CD14-positive monocyte (primary cell): ENCODE measurements around the gene UPP1. TPM values are rescaled to one million over a fixed set of nuclear protein-coding genes. Genes with fewer than 3 reads are reported as not detected.

Experiments used
- DNase-seq, 3 donors: peaks; one replicate each; pipeline ENCODE4 v3.0.0-alpha.2; 2011 to 2022
- H2AFZ ChIP-seq: 2 replicates; pipeline ENCODE4 v1.6.0; 2012; ENCODE audit warnings: mild to moderate bottlenecking, low read depth, low read length, inconsistent platforms; ENCODE audit not compliant: insufficient read depth, poor library complexity, severe bottlenecking
- H3K27ac ChIP-seq, 2 donors: 1 replicate in 1 of 2; 2 replicates in 1 of 2; pipeline ENCODE4 v1.5.1; 2012 to 2013; ENCODE audit warnings: low read length in 2 of 2, control low read depth in 1 of 2, inconsistent platforms in 1 of 2, low read depth in 1 of 2, mild to moderate bottlenecking in 1 of 2
- H3K27me3 ChIP-seq, 2 donors: one replicate each; pipeline versions ENCODE4 v1.6.0 to v1.6.1; 2011 to 2013; ENCODE audit warnings: low read length in 2 of 2; ENCODE audit not compliant: control insufficient read depth in 2 of 2, insufficient read depth in 2 of 2
- H3K36me3 ChIP-seq, 2 donors: replicated peaks in 1 of 2; 1 replicate in 1 of 2; 2 replicates in 1 of 2; pipeline versions ENCODE4 v1.5.1 to v1.6.1; 2012 to 2013; ENCODE audit warnings: low read length in 2 of 2, control low read depth in 1 of 2, inconsistent platforms in 1 of 2, mild to moderate bottlenecking in 1 of 2; ENCODE audit not compliant: insufficient read depth in 2 of 2, control insufficient read depth in 1 of 2
- H3K4me1 ChIP-seq, 2 donors: 1 replicate in 1 of 2; 2 replicates in 1 of 2; pipeline versions ENCODE4 v1.5.1 to v1.6.1; 2012 to 2013; ENCODE audit warnings: low read length in 2 of 2, control low read depth in 1 of 2, inconsistent platforms in 1 of 2, mild to moderate bottlenecking in 1 of 2, moderate library complexity in 1 of 2; ENCODE audit not compliant: insufficient read depth in 2 of 2, control insufficient read depth in 1 of 2
- H3K4me2 ChIP-seq: replicated peaks from 2 replicates; pipeline ENCODE3; 2012; ENCODE audit warnings: low read length, moderate library complexity, mild to moderate bottlenecking; ENCODE audit not compliant: poor library complexity, severe bottlenecking; ENCODE audit errors: extremely low read depth
- H3K4me3 ChIP-seq, 3 experiments: fragments of 200-600 bp in 1 of 3; sonication (generic) in 1 of 3; replicated peaks in 1 of 3; 1 replicate in 2 of 3; 2 replicates in 1 of 3; pipeline ENCODE4 v1.5.1; 2011 to 2013; ENCODE audit warnings: low read length in 3 of 3, mild to moderate bottlenecking in 3 of 3, control low read depth in 2 of 3, low read depth in 2 of 3, inconsistent platforms in 1 of 3, moderate library complexity in 1 of 3
- H3K79me2 ChIP-seq: 2 replicates; pipeline ENCODE4 v1.6.0; 2012; ENCODE audit warnings: mild to moderate bottlenecking, control low read depth, inconsistent platforms, low read length, moderate library complexity; ENCODE audit not compliant: insufficient read depth
- H3K9ac ChIP-seq: 2 replicates; pipeline ENCODE4 v1.6.0; 2017; ENCODE audit warnings: low read length, mild to moderate bottlenecking; ENCODE audit not compliant: insufficient read depth, poor library complexity, severe bottlenecking
- H3K9me3 ChIP-seq, 2 donors: replicated peaks in 1 of 2; 1 replicate in 1 of 2; 2 replicates in 1 of 2; pipeline versions ENCODE4 v1.5.1 to v1.6.1; 2012 to 2013; ENCODE audit warnings: low read length in 2 of 2, control low read depth in 1 of 2; ENCODE audit not compliant: control insufficient read depth in 1 of 2, insufficient read depth in 1 of 2
- H4K20me1 ChIP-seq: 2 replicates; pipeline ENCODE4 v1.6.0; 2012; ENCODE audit warnings: mild to moderate bottlenecking, low read length, control low read depth, moderate library complexity; ENCODE audit not compliant: insufficient read depth
- H3K27ac Mint-ChIP-seq, 7 donors: one replicate each; pipeline ENCODE4 v1.8.0; 2020; ENCODE audit warnings: mild to moderate bottlenecking in 7 of 7, mixed read lengths in 7 of 7, moderate library complexity in 6 of 7, inconsistent platforms in 2 of 7
- H3K27me3 Mint-ChIP-seq, 3 donors: one replicate each; pipeline ENCODE4 v1.8.0; 2021 to 2022; ENCODE audit warnings: low read depth in 3 of 3, mild to moderate bottlenecking in 3 of 3, mixed read lengths in 3 of 3, moderate library complexity in 3 of 3, inconsistent platforms in 1 of 3
- H3K36me3 Mint-ChIP-seq, 2 donors: one replicate each; pipeline ENCODE4 v1.8.0; 2020; ENCODE audit warnings: mixed read lengths in 2 of 2, inconsistent platforms in 1 of 2, mild to moderate bottlenecking in 1 of 2
- H3K4me1 Mint-ChIP-seq: one replicate; pipeline ENCODE4 v1.8.0; 2020; ENCODE audit warnings: mild to moderate bottlenecking, mixed read lengths
- H3K4me3 Mint-ChIP-seq, 2 donors: one replicate each; pipeline ENCODE4 v1.8.0; 2020; ENCODE audit warnings: mild to moderate bottlenecking in 2 of 2, mixed read lengths in 2 of 2, moderate library complexity in 1 of 2
- H3K9me3 Mint-ChIP-seq, 7 donors: one replicate each; pipeline ENCODE4 v1.8.0; 2020 to 2022; ENCODE audit warnings: mixed read lengths in 7 of 7, mild to moderate bottlenecking in 6 of 7, moderate library complexity in 6 of 7, inconsistent platforms in 2 of 7
- CTCF ChIP-seq: fragments of 200-600 bp; IDR thresholded peaks from one replicate; pipeline ENCODE4 v1.8.0; 2022; ENCODE audit warnings: antibody characterized with exemption, mild to moderate bottlenecking
- WGBS: methylation state at CpG from one replicate; pipeline ENCODE4 v1.1.5; 2013; ENCODE audit warnings: missing lambda C conversion rate; ENCODE audit not compliant: insufficient coverage; 5-methylcytosine and 5-hydroxymethylcytosine counted together
- intact Hi-C, 2 donors: fragments of 100-400 bp; cut with micrococcal nuclease; formaldehyde crosslinking; loops; one replicate each; pipeline versions ENCODE4 v1.15.0 to v1.15.1; 2023
- polyA plus RNA-seq, 3 donors: library from polyadenylated mRNA; depleted of rRNA in 1 of 3; unstranded in 2 of 3; stranded (reverse) in 1 of 3; fragments of 300-500 nt in 2 of 3; fragments of >200 nt in 1 of 3; fragmentation: Illumina TruSeq in 2 of 3; gene quantifications; 1 replicate in 2 of 3; 2 replicates in 1 of 3; pipeline ENCODE4 v1.2.3, GENCODE V29; 2012 to 2021

The UPP1 gene
- polyA plus RNA-seq, 3 donors, result 109 to 212 (median 129) TPM

- H3K27me3 Mint-ChIP-seq, result peaks cover 0 to 1% (median 1%) of the 10 kb centered on the region in 3 donors
- H3K9me3 ChIP-seq, result no peaks in the 10 kb centered on the region
- H3K4me1 ChIP-seq, result no peaks in the 10 kb centered on the region
- no peaks in the 10 kb centered on the region for H3K27me3 ChIP-seq
- intact Hi-C loops, result loop anchor here (1.0 to 5.0 kb wide), 6 partner anchors 38 to 168 kb away; partner anchors contain the start of gene C7orf57 (in 1 of the 2)
- H3K9me3 Mint-ChIP-seq, result no peaks in the 10 kb centered on the region
- H3K4me3 ChIP-seq, result no peak overlapping the region
- H3K9ac ChIP-seq, result no peak overlapping the region
- no peak overlapping the region for H3K4me3 Mint-ChIP-seq
- H3K27ac Mint-ChIP-seq, result peak overlapping the region; percentile 21 to 89 (median 69)
- TF ChIP-seq CTCF, result peak; percentile 99
- H2AFZ ChIP-seq, result no peak overlapping the region
- H3K4me2 ChIP-seq, result no peak overlapping the region
- peaks cover 6% of the 10 kb centered on the region for H3K4me1 Mint-ChIP-seq
- H3K36me3 Mint-ChIP-seq, result peaks cover 42 to 48% of the 10 kb centered on the region in 2 donors
- whole genome bisulfite sequencing, result 2% methylated on average over 4 of the region's 9 CpGs
- peaks cover 38% of the 10 kb centered on the region for H4K20me1 ChIP-seq
- H3K79me2 ChIP-seq, result no peaks in the 10 kb centered on the region
- peak overlapping the region in 1 of 2 donors; percentile 61 for H3K27ac ChIP-seq
- H3K36me3 ChIP-seq, result peaks cover 42 to 45% of the 10 kb centered on the region in 2 donors
- DNase-seq, result peak; percentile 57 to 77 (median 64)
Observed at GRCh38 chr7:48109848-48110663, 21.0 kb downstream of the UPP1 start.

- WGBS, result 80% methylated on average over 3 of the region's 4 CpGs
- no peak overlapping the region for H3K4me2 ChIP-seq
- no peaks in the 10 kb centered on the region for H3K79me2 ChIP-seq
- H3K4me3 ChIP-seq, result no peak overlapping the region
- H3K9ac ChIP-seq, result no peak overlapping the region
- TF ChIP-seq CTCF, result no peak
- no peak for DNase-seq
- H3K36me3 ChIP-seq, result peaks cover 34 to 37% of the 10 kb centered on the region in 2 donors
- intact Hi-C loops, result loop anchor here (1.0 to 5.0 kb wide), 3 partner anchors 119 to 169 kb away; no protein-coding TSS in a partner anchor
- peaks cover 6% of the 10 kb centered on the region for H3K4me1 Mint-ChIP-seq
- peaks cover 30% of the 10 kb centered on the region for H4K20me1 ChIP-seq
- H3K27ac Mint-ChIP-seq, result peak overlapping the region in 1 of 7 donors; percentile 64
- no peak overlapping the region for H3K27ac ChIP-seq
- peaks cover 34 to 40% of the 10 kb centered on the region in 2 donors for H3K36me3 Mint-ChIP-seq
- no peaks in the 10 kb centered on the region for H3K9me3 Mint-ChIP-seq
- H3K9me3 ChIP-seq, result no peaks in the 10 kb centered on the region
- H3K27me3 ChIP-seq, result no peaks in the 10 kb centered on the region
- no peaks in the 10 kb centered on the region for H3K4me1 ChIP-seq
- H3K27me3 Mint-ChIP-seq, result peaks cover 0 to 1% (median 1%) of the 10 kb centered on the region in 3 donors
- no peak overlapping the region for H2AFZ ChIP-seq
- no peak overlapping the region for H3K4me3 Mint-ChIP-seq
Observed at GRCh38 chr7:48110868-48111267, 21.8 kb downstream of the UPP1 start.
